ENCODE data around the gene MMP12.

DNA sequence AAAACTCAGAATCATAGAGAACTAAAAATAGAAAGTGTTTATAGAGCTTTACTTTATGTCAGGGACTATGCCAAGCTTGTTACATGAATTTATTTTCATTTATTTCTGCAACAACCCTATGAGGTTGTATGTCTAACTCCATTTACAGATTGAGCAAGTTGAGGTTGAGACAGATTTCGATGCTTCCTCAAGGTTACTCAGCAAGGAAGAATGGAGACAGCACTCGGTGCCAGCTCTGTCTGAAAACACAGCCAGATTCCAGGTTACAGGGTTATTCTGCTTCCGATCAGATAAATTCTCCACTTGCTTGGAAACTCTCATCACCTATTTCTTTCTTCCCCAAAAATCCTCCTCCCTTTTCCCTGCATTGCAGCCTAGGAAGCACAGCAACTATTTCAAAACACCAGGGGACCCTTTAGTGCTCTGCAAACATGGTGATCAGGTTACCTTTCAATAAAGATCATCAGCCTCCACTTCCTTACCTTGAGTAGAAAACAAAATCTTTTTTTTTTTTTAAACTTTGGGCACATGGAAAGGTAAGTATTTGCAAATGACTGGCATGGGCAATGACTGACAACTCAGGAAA, 38.4 kb downstream of the MMP12 start:
- TF ChIP-seq, protein P1, sequence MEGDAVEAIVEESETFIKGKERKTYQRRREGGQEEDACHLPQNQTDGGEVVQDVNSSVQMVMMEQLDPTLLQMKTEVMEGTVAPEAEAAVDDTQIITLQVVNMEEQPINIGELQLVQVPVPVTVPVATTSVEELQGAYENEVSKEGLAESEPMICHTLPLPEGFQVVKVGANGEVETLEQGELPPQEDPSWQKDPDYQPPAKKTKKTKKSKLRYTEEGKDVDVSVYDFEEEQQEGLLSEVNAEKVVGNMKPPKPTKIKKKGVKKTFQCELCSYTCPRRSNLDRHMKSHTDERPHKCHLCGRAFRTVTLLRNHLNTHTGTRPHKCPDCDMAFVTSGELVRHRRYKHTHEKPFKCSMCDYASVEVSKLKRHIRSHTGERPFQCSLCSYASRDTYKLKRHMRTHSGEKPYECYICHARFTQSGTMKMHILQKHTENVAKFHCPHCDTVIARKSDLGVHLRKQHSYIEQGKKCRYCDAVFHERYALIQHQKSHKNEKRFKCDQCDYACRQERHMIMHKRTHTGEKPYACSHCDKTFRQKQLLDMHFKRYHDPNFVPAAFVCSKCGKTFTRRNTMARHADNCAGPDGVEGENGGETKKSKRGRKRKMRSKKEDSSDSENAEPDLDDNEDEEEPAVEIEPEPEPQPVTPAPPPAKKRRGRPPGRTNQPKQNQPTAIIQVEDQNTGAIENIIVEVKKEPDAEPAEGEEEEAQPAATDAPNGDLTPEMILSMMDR (IDR thresholded peaks at IDR 0.05) = no peak
- no peak for TF ChIP-seq POLR2A (IDR thresholded peaks at IDR 0.05)
